Colonic mucosa (tissue), 4 donors: Measurements from ENCODE around the gene ARHGAP9. TPM values are rescaled to one million over a fixed set of nuclear protein-coding genes. Genes with fewer than 3 reads are reported as not detected.
"Not testable (repeated sequence)": the region's sequence is repeated elsewhere in the genome, so short reads cannot be mapped to it uniquely, and the experiment has no call there.

Experiments
- DNase-seq: peaks from one replicate; pipeline ENCODE4 v3.0.0-alpha.2; 2020
- H3K27ac ChIP-seq: fragments of 200-600 bp; one replicate; pipeline ENCODE4 v1.8.0; 2021
- H3K27me3 ChIP-seq: fragments of 200-600 bp; one replicate; pipeline ENCODE4 v1.8.0; 2021
- H3K36me3 ChIP-seq: fragments of 200-600 bp; one replicate; pipeline ENCODE4 v1.8.0; 2021
- H3K4me1 ChIP-seq: fragments of 200-600 bp; one replicate; pipeline ENCODE4 v1.8.0; 2021; ENCODE audit warnings: mild to moderate bottlenecking
- H3K4me3 ChIP-seq: fragments of 200-600 bp; one replicate; pipeline ENCODE4 v1.8.0; 2021
- H3K9ac ChIP-seq, 2 donors: one replicate each; pipeline ENCODE4 v1.7.0; 2013; ENCODE audit warnings: control low read depth in 2 of 2, low read depth in 2 of 2, low read length in 2 of 2
- H3K9me3 ChIP-seq: fragments of 200-600 bp; one replicate; pipeline ENCODE4 v1.8.0; 2021
- CTCF ChIP-seq: fragments of 200-600 bp; IDR thresholded peaks from one replicate; pipeline ENCODE4 v1.8.0; 2022; ENCODE audit warnings: antibody characterized with exemption, mild to moderate bottlenecking
- intact Hi-C: fragments of 100-400 bp; cut with DNase I; formaldehyde crosslinking; loops from one replicate; pipeline ENCODE4 v1.14.1; 2022
- microRNA-seq: library from miRNA; unstranded; fragments of <30 nt; microRNA quantifications from one replicate; pipeline ENCODE4, GENCODE V29; 2019
- total RNA-seq, 2 donors: library from RNA; stranded (reverse); fragmentation: NEBNext Ultra II Directional in 1 of 2; extraction: Animal tissue kit (Norgen Biotek cat#: 25700) in 1 of 2; gene quantifications; one replicate each; pipeline ENCODE4 v1.2.1, GENCODE V29; 2021
- donor health status: healthy.
- donor health status: DM: no; HTN: no; CAD: no.
- donor health status: DM: no; HTN: no; CAD: no.

Gene ARHGAP9
- total RNA-seq, 2 donors from 2014 or later: 5.5 to 6.5 TPM

GRCh38 chr12:57429473-57430111, 50.1 kb downstream of the ARHGAP9 start:
- H3K27ac ChIP-seq: peak overlapping the region; percentile 89
- no peak for DNase-seq
- TF ChIP-seq CTCF: no peak
- H3K9ac ChIP-seq: peak overlapping the region; percentile 71 to 81
- no peaks in the 10 kb centered on the region for H3K27me3 ChIP-seq
- intact Hi-C loops: no loop called here
- H3K36me3 ChIP-seq: no peaks in the 10 kb centered on the region
- no peaks in the 10 kb centered on the region for H3K4me1 ChIP-seq
- peak overlapping the region; percentile 61 for H3K4me3 ChIP-seq
- H3K9me3 ChIP-seq: no peaks in the 10 kb centered on the region

- TF ChIP-seq CTCF: no peak
- Histone ChIP-seq H3K4me3 (no peak overlapping the region), H3K27ac (no peak overlapping the region), H3K36me3 (no peaks in the 10 kb centered on the region), H3K9me3 (no peaks in the 10 kb centered on the region), H3K27me3 (no peaks in the 10 kb centered on the region), H3K9ac (no peak overlapping the region), H3K4me1 (no peaks in the 10 kb centered on the region)
- DNase-seq: no peak
- intact Hi-C loops: no loop called here
These were observed 50.7 kb downstream of the ARHGAP9 start for GRCh38 chr12:57428965-57429364.

- intact Hi-C loops, H3K4me3 ChIP-seq, H3K27me3 ChIP-seq, H3K9me3 ChIP-seq, DNase-seq, H3K27ac ChIP-seq, H3K9ac ChIP-seq, H3K36me3 ChIP-seq, H3K4me1 ChIP-seq: not testable (repeated sequence)
These were observed 52.7 kb downstream of the ARHGAP9 start for GRCh38 chr12:57426948-57427347.

Small RNA genes lying within 50 kb of the gene (microRNA-seq; reads per million reads assigned to microRNA genes)
- gene MIR616 (5.0 reads per million), gene MIR6758 (not detected)

Other genes with a start within 250 kb of the ARHGAP9 start
- 1 to 10 TPM; 1.9 to 2.7 TPM for gene STAC3, start 228.7 kb downstream of the ARHGAP9 start, total RNA-seq
- 10 to 100 TPM; 41.0 to 60.4 TPM for gene R3HDM2, start 48.8 kb downstream of the ARHGAP9 start, total RNA-seq
- not detected for gene INHBC, start 45.1 kb downstream of the ARHGAP9 start, total RNA-seq
- gene INHBE, start 24.6 kb downstream of the ARHGAP9 start, total RNA-seq: under 1 TPM in 1 of 2 donors, not detected in 1; 0.22 TPM
- 1 to 10 TPM; 1.4 to 2.0 TPM for gene GLI1, start 20.1 kb downstream of the ARHGAP9 start, total RNA-seq
- gene MARS1, start 8.2 kb upstream of the ARHGAP9 start, total RNA-seq: 100 to 1,000 TPM in 1 of 2 donors, 10 to 100 TPM in 1; 90.3 to 195 TPM
- gene DDIT3, start 40.6 kb upstream of the ARHGAP9 start, total RNA-seq: 10 to 100 TPM; 17.5 to 22.8 TPM
- gene MBD6, start 43.0 kb upstream of the ARHGAP9 start, total RNA-seq: 100 to 1,000 TPM in 1 of 2 donors, 10 to 100 TPM in 1; 95.4 to 133 TPM
- gene DCTN2, start 67.3 kb upstream of the ARHGAP9 start, total RNA-seq: 100 to 1,000 TPM; 131 to 139 TPM
- gene KIF5A, start 70.2 kb upstream of the ARHGAP9 start, total RNA-seq: 1 to 10 TPM in 1 of 2 donors, under 1 TPM in 1; 0.67 to 2.1 TPM
- gene PIP4K2C, start 111.3 kb upstream of the ARHGAP9 start, total RNA-seq: 10 to 100 TPM; 43.6 to 60.2 TPM
- 1 to 10 TPM; 3.4 to 7.4 TPM for gene DTX3, start 125.0 kb upstream of the ARHGAP9 start, total RNA-seq
- gene ARHGEF25, start 131.6 kb upstream of the ARHGAP9 start, total RNA-seq: 10 to 100 TPM in 1 of 2 donors, 1 to 10 TPM in 1; 2.4 to 12.8 TPM
- under 1 TPM; 0.32 to 0.88 TPM for gene B4GALNT1, start 153.3 kb upstream of the ARHGAP9 start, total RNA-seq
- 100 to 1,000 TPM; 219 to 284 TPM for gene OS9, start 214.3 kb upstream of the ARHGAP9 start, total RNA-seq